Fibroblast of skin of back (primary cell): ENCODE results near the gene ARHGEF4.

Source experiments
- DNase-seq: peaks from one replicate; pipeline ENCODE4 v3.0.0-alpha.2; 2013

Gene ARHGEF4

DNA sequence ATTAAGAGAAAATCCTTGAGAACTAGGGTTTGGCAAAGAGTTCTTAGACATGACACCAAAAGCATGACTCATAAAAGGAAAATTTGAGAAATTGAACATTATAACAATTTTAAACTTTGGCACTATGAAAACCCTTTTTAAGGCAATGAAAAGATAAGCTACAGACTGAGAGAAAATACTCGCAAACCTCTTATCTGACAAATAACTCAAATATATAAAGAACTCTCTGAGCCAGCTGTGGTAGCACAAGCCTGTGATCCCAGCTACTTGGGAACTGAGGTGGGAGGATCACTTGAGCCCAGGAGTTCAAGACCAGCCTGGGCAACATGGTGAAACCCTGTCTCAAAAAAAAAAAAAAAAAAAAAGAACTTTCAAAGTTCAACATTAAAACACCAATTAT lies 186.0 kb downstream of the ARHGEF4 start:
- peak; percentile 25 for DNase-seq

DNA sequence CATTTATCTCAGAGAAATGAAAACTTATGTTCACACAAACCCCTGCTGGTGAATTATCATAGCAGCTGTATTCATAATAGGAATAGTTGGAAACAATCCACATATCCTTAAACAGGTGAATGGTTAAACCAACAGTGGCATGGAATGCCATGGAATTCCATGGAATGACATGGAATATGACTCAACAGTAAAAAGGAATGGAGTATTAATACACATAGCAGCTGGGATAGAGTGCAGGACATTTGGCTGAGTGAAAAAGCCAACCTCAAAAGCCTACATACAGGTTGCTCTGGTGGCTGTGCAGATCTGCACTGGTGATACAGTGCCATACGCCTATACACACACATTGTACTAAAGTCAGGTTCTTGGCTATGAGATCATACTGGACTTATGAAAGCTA lies 187.0 kb downstream of the ARHGEF4 start:
- no peak for DNase-seq

DNA sequence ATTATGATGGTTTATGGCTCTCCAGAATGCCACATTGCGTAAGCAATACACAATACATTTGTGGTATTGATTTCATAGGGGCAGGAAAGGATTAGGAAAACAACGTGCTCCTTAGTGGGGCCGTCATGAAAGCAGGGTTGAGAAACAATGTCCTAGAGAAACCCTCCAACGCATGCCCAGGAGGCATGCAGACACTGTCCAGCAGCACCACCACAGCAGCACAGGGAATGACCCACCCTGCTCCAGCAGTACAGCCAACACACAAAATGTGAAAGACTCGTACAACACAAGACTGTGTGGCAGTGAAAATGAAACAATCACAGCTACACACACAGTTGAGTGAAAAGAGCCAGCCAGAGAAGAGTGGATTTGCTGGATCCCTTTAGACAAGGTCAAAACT lies 190.2 kb downstream of the ARHGEF4 start:
- no peak for DNase-seq

DNA sequence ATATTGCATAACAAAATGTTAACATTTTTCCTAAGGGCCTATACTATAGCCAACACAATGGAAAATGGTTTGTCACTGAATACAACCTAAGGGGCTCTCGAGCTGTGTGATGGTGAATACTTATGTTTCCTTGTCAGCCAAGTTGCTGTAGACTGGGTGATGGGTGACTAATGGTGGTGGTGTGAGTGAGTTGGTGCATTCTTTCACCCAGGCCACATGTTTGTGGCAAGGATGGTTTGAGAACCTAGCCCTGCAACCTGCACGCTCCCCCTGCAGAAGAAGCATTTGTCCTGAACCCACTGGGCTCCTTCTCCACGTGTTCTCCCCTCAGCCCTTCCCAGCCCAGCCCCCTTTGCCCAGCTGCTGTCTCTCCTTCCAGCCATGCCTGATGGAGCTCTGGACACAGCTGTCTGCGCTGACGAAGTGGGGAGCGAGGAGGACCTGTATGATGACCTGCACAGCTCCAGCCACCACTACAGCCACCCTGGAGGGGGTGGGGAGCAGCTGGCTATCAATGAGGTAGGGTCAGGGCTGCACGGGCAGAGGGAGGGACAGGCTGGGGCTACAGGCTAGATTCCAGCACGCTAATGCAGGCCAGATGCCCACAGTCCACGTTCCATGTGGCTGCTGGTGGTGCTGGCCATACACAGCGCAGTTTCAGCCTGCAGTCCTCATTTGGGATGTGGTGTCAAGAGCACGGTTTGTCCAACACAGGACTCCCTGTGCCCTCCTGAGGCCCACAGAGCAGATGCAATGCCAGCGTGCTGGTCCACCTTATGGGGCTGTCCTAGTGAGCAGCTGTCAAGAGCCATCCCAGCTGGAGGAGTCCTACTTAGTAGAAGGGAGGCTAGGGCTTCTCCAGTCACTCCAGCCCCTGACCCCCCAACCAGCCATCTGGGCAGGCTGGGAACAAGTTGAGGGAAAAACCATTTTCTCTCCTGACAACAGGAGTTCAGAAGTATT lies 191.1 kb downstream of the ARHGEF4 start:
- no peak for DNase-seq

DNA sequence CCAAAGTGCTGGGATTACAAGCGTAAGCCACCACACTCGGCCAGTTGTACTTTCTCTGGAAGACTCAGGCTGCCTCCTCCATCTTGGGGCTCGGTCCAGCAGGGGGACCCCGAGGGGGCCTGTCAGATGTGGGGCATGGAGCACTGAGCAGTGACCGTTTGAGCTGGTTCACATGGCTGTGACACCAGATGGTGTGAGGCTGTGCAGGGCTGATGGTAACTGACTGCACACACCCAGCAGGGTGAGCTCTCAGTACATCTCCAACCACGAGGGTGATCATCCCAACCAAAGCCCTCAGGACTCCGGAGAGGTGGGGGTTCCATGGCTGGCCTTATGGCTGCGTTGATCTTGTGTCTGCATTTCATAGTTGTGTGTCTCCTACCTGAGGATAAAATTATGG lies 193.1 kb downstream of the ARHGEF4 start:
- DNase-seq, result no peak

DNA sequence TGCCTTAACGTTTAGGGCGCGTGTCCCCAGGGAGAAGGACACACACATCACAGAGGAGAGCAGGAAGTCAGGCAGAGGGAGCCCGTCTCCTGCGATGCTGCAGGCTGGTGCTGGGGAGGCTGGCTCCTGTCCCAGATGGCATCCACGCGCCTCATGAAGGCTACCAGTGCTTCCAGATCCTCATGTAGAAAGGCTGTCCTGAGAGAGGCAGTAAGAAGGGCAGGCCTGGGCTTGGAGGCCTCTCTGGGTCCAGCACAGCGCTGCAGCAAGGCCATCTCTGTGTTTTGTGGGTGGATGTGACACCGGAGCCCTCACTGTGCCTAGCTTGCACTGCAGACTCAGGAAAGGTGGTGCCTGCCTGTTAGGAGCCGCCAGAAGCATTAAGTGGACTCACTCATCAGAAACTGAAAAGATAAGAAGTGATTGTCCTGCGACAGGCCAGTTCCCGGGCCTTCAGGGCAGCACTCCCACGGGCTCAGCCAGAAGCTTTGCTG lies 193.8 kb downstream of the ARHGEF4 start:
- DNase-seq, result no peak

DNA sequence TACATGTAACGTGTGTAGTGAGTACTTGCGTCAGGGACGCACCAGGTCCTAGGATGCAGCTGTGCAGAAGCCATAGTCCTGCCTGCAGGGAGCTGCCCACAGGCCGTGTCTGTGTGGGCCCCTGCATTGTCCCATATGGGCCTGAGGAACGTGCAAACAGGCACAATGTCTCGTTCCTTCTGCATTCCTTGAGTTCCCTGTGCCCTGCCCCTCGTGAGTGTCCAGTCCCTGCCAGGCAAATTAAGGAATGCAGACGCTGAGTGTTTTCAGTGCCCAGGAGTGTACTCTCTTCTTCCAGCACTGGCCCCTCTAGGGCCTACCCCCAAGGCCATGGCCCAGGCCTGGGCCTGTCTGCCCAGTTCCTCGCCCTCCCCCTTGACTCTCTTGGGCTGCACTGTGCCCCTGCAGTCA lies 194.7 kb downstream of the ARHGEF4 start:
- DNase-seq, result no peak

DNA sequence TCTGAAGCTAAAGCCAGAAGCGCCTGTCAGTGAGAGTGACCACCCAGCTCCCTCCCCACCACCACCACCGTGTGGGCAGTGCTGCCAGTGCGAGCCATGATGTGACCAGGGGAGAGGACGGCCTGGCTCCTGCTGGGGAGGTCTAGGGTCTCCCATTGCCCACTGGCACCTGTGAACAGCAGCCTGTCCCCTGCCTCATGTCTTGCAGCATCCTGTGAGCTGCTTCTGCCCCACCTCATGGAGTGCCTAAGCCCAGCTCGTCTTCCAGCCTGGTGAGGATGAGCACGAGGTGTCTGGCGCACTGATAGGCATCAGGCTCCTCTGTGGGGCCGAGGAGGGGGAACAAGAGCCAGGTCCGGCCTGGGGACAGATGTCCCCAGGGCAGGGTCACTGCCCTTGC lies 195.2 kb downstream of the ARHGEF4 start:
- DNase-seq, result no peak

DNA sequence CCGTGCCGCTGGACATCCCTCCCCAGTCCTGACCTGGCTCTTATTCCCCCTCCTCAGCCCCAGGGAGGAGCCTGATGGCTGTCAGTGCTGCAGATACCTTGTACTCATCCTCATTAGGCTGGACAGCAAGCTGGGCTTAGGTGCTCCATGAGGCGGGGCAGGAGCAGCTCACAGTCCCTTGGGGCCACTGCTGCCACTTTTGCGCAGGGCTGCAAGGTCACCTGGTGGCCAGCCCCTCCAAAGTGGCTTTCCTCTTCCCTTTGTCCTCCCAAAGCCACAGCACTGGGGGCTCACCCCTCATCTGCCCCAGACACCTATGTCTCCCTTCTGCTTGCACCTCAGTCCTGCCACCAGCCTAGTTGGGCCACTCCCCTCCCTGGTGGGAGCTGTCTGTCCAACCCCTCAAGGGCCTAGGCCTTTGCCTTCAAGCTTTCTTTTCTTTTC lies 195.7 kb downstream of the ARHGEF4 start:
- DNase-seq, result no peak

DNA sequence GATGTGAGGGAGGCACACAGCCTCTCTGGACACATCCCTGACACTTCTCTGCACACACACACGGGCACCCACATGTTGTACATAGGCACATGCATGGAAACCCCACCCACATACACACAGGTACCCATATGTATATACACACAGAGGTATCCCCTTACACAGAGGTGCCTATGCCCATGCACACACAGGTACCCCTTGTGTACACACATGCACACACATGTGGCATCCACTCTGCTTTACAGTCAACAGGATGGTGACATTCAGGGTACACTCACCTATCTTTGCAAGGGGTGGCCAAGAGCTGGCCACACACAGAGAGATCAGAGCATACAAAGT lies 197.0 kb downstream of the ARHGEF4 start:
- DNase-seq, result no peak

DNA sequence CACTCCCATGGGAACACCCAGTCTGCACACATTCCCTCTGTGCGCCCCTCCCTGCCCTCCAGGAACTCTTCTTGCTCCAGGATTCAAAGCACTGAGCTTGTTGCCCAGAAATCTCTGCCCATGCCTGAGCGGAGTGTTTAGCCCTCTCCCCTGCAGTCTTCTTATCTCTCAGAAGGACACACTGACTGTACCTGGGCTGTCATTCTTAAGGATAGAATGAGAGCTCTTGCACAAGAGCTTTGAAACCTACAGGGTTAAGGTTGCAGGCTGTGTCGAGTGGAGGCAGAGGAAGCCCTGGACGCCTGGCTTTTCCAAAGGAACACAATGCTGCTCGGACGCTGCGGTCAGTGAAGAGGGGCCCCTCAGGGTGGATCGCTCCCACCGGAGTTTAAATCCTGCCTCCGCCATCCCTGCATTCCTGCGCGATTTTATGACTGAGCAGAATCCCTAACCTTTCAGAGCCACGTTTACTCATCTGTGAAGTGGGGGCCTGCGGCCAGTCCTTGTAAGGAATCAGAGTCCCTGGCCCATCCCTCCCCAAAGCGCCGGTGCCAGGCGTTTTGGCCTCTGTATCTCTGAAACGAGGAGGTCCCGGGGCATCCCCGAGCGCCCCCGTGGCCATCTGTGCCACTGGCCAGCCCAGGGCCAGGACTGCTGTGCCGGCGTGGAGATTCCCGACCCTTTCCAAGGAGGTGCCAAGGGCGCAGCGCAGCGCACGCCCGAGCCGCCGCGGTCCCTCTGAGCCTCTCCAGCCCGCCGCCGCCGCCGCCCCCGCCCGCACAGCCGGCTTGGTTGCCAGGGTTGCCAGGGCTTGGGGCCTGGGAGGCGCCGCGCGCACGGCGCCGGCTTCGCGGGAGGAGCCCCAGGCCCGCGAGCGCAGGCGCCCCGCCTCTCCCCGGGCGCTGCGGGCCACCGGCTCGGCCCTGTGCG lies 197.7 kb downstream of the ARHGEF4 start:
- DNase-seq, result peak; percentile 39

DNA sequence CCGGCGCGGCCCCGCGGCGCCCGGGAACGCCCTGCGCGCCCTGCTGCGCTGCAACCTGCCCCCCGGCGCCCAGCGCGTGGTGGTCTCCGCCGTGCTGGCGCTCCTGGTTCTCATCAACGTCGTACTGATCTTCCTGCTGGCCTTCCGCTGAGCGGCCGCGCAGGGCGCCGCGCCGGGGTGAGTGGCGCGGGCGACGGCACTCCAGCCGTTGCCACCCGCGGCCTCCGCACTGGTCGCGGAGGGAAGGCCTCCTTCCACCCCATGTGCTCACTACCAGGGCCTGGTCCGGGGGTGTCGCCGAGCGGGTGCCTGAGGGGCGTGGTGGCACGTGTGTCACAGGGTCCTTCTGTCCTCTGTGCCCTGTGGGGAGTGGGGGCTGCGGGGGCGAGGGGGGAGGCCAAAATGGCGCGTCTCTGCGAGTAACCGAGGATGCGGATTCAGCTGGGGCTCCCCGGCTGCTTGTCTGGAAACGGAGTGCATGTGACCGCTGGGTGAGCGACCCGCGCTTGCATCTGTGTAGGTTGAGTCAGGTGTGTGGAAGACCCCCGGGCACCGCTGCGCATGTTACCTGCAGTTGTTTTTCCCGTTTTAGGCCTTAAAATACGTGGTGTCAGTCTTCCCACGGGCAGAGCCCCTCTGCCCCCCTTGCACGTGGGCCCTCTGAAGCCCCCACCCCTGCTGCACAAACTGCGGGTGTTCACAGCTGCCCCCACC lies 198.6 kb downstream of the ARHGEF4 start:
- DNase-seq, result no peak

DNA sequence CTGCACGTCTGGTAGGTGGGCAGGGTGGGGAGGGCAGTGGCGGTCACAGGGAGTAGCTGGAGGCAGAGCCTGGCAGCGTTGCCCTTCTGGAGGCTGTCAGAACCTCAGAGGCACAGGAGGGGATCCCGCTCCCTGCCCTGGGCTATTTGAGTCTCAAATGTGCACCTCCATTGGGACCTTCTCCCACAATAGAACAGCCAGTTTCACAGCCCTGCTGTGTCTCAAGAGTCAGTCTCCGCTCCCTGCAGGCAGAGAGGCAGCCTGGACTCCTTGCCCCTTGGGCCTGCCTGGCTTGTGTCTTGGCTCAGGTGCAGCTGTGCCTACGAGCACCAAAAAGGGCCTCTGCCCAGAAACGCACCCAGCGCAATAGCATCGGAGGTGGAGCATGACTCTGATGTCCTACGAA lies 199.1 kb downstream of the ARHGEF4 start:
- no peak for DNase-seq

DNA sequence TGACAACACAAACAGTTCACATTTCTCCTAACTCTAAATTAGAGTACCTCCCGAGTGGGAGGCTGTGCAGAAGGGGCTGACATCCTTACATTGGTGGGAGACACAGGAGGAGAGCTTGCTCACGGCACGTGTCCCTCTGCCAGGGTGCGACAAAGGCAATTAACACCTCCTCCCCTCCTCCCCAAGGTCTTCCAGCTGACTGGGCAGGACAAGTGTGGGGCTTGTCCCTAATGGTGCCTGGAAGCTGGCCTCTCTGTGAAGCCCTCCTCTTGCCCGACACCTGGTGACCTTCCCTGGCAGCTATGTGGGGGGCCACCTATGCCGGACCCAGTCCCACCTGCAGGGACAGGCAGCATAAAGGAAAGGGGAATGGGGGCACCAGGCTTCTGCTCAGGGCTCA lies 199.6 kb downstream of the ARHGEF4 start:
- no peak for DNase-seq

DNA sequence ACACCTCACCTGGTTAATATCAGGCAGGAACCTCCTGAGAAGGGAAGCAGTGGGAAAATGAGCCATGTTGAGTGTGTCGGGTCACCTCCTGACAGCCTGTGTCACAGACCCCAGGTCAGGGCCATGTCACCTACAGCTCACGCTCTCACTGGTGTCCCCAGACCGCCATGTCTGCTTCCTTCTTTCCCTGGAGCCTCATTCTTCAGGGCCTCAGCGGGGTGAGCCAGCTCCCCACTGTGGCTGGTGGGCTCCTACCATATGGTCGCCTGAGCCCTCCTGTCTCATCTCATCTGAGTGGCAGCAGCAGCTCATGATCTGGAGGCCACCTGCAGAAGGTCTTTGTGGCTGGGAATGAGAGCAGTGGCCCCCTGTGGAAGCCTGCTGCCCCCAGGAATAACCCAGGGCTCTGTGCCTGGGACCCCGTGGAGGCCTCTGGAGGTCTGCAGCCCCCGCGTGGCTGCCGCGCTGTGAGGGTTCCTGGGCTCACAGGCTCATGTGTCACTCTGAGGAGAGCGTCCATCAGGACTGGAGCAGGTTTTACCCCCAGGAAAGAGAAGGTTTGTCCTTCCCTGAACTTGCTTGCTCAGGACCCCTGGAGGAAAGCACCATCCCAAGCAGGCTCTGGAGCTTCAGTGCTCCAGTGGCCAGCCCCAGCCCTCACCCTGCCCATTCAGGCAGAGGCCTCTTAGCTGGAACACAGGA lies 200.1 kb downstream of the ARHGEF4 start:
- DNase-seq, result no peak

DNA sequence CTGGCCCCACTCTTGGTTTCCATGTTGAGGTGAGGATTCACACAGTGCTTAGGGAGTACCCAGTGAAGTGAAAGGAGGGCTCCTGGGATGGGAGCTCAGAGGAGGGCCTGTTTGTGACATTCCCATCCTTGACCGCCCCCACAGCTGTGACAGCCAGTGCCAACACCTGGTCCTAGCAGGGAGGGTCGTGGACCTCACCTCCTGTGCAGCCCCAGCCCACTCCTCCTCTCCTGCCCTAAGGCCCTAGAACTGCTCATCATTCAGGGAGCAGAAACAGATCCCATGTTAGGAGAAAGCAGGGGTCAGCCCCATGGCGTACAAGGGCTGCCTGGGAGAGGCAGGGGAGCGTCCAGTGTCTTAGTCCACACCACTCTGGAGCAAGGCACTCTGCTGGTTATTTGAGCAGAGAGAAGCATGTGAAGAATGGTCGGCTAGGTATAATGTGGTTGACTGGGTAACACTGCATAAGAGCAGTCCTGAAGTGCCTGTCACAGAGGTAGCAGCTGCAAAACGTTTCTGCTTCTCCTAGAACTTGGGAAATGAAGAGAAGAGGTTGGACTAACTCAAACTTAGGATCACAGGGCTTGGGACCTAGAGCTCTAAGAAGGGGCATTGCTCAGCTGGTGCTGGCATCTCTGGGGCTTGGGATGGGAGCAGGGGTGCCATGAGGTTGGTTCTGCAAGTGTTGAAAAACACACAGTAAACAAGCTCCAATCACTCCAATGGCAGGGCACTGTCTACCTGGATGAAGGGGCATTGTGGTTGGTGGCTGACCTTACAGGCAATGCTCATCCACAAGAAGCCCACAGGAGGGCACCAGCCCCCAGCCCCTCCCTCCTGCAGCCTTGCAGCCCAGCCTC lies 200.9 kb downstream of the ARHGEF4 start:
- DNase-seq, result no peak

DNA sequence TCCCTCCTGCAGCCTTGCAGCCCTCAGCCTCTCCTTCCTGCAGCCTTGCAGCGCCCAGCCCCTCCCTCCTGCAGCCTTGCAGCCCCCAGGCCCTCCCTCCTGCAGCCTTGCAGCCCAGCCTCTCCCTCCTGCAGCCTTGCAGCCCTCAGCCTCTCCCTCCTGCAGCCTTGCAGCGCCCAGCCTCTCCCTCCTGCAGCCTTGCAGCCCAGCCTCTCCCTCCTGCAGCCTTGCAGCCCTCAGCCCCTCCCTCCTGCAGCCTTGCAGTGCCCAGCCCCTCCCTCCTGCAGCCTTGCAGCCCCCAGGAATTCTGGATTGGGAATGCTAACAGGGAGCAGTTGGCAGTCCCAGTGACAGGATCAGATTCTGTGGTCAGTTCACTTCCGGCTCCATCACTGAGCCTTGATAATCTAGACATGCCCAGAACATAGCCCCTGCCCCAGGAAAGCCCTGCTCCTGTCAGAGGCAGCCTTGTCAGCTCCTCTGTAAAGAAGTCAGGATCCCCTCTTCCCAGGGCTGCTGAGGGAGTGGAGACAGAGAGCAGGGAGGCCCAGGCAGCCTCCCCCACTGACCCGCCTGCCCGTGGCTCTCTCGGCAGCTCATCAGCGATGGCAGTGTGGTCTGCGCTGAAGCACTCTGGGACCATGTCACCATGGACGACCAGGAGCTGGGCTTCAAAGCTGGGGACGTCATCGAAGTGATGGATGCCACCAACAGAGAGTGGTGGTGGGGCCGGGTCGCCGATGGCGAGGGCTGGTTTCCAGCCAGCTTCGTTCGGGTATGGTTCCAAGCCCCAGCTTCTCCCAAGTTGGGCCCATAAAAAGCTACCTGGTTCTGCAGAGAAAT lies 201.8 kb downstream of the ARHGEF4 start:
- DNase-seq, result no peak

DNA sequence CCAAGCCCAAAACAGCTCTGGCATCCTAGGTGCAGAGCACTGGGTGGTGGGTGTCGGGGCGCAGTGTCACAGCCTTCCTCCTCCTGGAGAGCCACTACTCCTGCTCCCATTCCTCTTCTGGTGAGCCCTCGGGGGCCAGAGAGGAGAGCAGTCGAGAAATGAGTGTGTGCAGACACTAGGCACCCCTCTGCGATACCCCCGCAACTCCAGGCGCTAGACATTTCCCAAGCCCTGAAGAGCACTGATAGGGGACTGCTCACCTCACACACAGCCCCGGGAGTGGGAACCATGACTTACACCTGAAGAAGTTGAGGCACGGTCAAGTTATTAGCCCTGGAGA lies 202.4 kb downstream of the ARHGEF4 start:
- no peak for DNase-seq

DNA sequence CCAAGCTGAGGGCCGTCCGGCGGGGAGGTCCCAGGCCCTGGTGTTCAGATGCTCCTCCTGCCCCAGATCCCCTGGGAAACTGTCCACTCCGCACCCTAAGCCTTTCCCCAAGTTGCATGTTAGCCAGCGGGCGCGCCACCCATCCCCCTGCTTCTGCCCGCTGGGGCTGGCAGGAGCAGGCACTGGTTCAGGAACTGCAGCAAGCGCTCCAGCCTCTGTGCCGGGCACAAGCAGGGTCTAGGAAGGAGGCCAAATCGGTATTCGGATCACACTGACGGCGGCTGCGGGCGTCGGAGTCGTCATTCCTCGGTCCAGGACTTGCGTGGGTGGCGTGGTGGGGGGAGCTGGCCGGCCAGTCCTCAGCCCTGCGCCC lies 202.8 kb downstream of the ARHGEF4 start:
- DNase-seq, result no peak
